ENCODE measurements around the gene PNPLA2.

The PNPLA2 gene

GRCh38 chr11:801097-801780 is 17.5 kb upstream of the PNPLA2 start:
- Histone ChIP-seq H3K9me2 (ENCODE audit: low read depth, low read length) (no peaks in the 10 kb centered on the region), H3K9me3 (ENCODE audit: low read length) (no peaks in the 10 kb centered on the region), H3K27ac (ENCODE audit: low read depth, low read length, poor library complexity, severe bottlenecking) (no peak overlapping the region), H4K20me1 (ENCODE audit: insufficient read depth, low read length) (no peaks in the 10 kb centered on the region), H3K4me3 (ENCODE audit: low read depth, low read length, poor library complexity, severe bottlenecking) (no peak overlapping the region), H3K36me3 (ENCODE audit: insufficient read depth, low read length) (peaks cover 38% of the 10 kb centered on the region), H2AFZ (ENCODE audit: low read length) (no peak overlapping the region), H3K9ac (ENCODE audit: low read length) (no peak overlapping the region), H3F3A (ENCODE audit: insufficient read depth, low read length) (no peaks in the 10 kb centered on the region), H3K4me1 (ENCODE audit: insufficient read depth, low read length, severe bottlenecking) (peaks cover 36% of the 10 kb centered on the region), H3K27me3 (ENCODE audit: insufficient read depth, low read length) (no peaks in the 10 kb centered on the region), H3K4me2 (ENCODE audit: low read length) (no peak overlapping the region), H3K79me2 (ENCODE audit: insufficient read depth, low read length) (no peaks in the 10 kb centered on the region)
- TF ChIP-seq EZH2 (IDR thresholded peaks at IDR 0.05; ENCODE audit: borderline replicate concordance, low read length) (no peak), CTCF (IDR thresholded peaks at IDR 0.05; ENCODE audit: low read length) (no peak)

- Histone ChIP-seq H3K9me3 (ENCODE audit: low read length) (no peaks in the 10 kb centered on the region), H3K9ac (ENCODE audit: low read length) (no peak overlapping the region), H2AFZ (ENCODE audit: low read length) (no peak overlapping the region), H3K4me3 (ENCODE audit: low read depth, low read length, poor library complexity, severe bottlenecking) (no peak overlapping the region), H3K27ac (ENCODE audit: low read depth, low read length, poor library complexity, severe bottlenecking) (no peak overlapping the region), H4K20me1 (ENCODE audit: insufficient read depth, low read length) (no peaks in the 10 kb centered on the region), H3K79me2 (ENCODE audit: insufficient read depth, low read length) (no peaks in the 10 kb centered on the region), H3K4me2 (ENCODE audit: low read length) (no peak overlapping the region), H3F3A (ENCODE audit: insufficient read depth, low read length) (no peaks in the 10 kb centered on the region), H3K36me3 (ENCODE audit: insufficient read depth, low read length) (peaks cover 38% of the 10 kb centered on the region), H3K27me3 (ENCODE audit: insufficient read depth, low read length) (no peaks in the 10 kb centered on the region), H3K9me2 (ENCODE audit: low read depth, low read length) (no peaks in the 10 kb centered on the region), H3K4me1 (ENCODE audit: insufficient read depth, low read length, severe bottlenecking) (peaks cover 28% of the 10 kb centered on the region)
- TF ChIP-seq EZH2 (IDR thresholded peaks at IDR 0.05; ENCODE audit: borderline replicate concordance, low read length) (no peak), CTCF (IDR thresholded peaks at IDR 0.05; ENCODE audit: low read length) (no peak)
Observed at GRCh38 chr11:802018-802617, 16.6 kb upstream of the PNPLA2 start.

GRCh38 chr11:802693-803466 is 15.8 kb upstream of the PNPLA2 start:
- Histone ChIP-seq H3K4me3 (ENCODE audit: low read depth, low read length, poor library complexity, severe bottlenecking) (peak overlapping the region; percentile 72), H3K27ac (ENCODE audit: low read depth, low read length, poor library complexity, severe bottlenecking) (no peak overlapping the region), H3K4me1 (ENCODE audit: insufficient read depth, low read length, severe bottlenecking) (peaks cover 31% of the 10 kb centered on the region), H2AFZ (ENCODE audit: low read length) (no peak overlapping the region), H3K36me3 (ENCODE audit: insufficient read depth, low read length) (peaks cover 38% of the 10 kb centered on the region), H3K4me2 (ENCODE audit: low read length) (peak overlapping the region; percentile 87; the same call in 1 of the 2 replicates), H3K9me3 (ENCODE audit: low read length) (no peaks in the 10 kb centered on the region), H3F3A (ENCODE audit: insufficient read depth, low read length) (no peaks in the 10 kb centered on the region), H3K9ac (ENCODE audit: low read length) (peak overlapping the region; percentile 87; the same call in 1 of the 2 replicates), H4K20me1 (ENCODE audit: insufficient read depth, low read length) (no peaks in the 10 kb centered on the region), H3K79me2 (ENCODE audit: insufficient read depth, low read length) (no peaks in the 10 kb centered on the region), H3K27me3 (ENCODE audit: insufficient read depth, low read length) (no peaks in the 10 kb centered on the region), H3K9me2 (ENCODE audit: low read depth, low read length) (no peaks in the 10 kb centered on the region)
- TF ChIP-seq EZH2 (IDR thresholded peaks at IDR 0.05; ENCODE audit: borderline replicate concordance, low read length): no peak
- TF ChIP-seq CTCF (IDR thresholded peaks at IDR 0.05; ENCODE audit: low read length): no peak
